Measurements from ENCODE around the gene NSUN2. TPM values are rescaled to one million over a fixed set of nuclear protein-coding genes. Genes with fewer than 3 reads are reported as not detected.

Gene NSUN2
- polyA plus RNA-seq, 1 donor from 2014 or later: 47.5 TPM

DNA sequence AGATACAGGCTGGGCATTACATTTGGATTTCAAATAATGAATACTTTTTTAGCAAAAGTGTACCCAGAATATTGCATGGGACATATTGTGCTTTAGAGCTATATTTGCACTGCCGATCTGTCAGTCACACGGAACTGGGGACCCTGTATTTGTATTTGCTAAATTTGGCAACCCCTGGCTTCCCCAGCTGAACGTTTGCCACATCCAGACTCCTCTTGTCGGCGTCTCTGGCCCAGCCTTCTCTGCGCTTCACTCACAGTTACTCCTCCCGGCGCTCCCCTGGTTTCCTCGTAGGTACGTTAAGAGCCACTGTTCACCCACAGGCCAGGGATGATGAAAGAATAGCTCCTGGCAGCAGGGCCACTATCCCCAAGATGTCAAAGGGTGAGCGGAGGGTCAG lies 58.7 kb downstream of the NSUN2 start:
- no peaks in the 10 kb centered on the region for H3K9me2 ChIP-seq (ENCODE audit: insufficient read depth, low read length)
- no peak overlapping the region for H3K4me3 ChIP-seq (ENCODE audit: low read length)
- no peaks in the 10 kb centered on the region for H3K36me3 ChIP-seq (ENCODE audit: insufficient read depth, low read length)
- H3F3A ChIP-seq (ENCODE audit: insufficient read depth, low read length, poor library complexity, severe bottlenecking): no peaks in the 10 kb centered on the region
- H3K27me3 ChIP-seq (ENCODE audit: insufficient read depth, low read depth, low read length): no peaks in the 10 kb centered on the region
- TF ChIP-seq RAD21 (conservative IDR thresholded peaks at IDR 0.05) (no peak), SMC3 (conservative IDR thresholded peaks at IDR 0.05; ENCODE audit: poor library complexity) (no peak), EP300 (conservative IDR thresholded peaks at IDR 0.05; ENCODE audit: poor library complexity, severe bottlenecking) (no peak), EZH2 (IDR thresholded peaks at IDR 0.05; ENCODE audit: borderline replicate concordance, insufficient read depth, low read length, poor library complexity, severe bottlenecking) (no peak), REST (IDR thresholded peaks at IDR 0.05; ENCODE audit: borderline replicate concordance) (no peak), MXI1 (conservative IDR thresholded peaks at IDR 0.05; ENCODE audit: poor library complexity, severe bottlenecking) (no peak), TAF1 (IDR thresholded peaks at IDR 0.05; ENCODE audit: low read depth) (no peak), POLR2AphosphoS5 (IDR thresholded peaks at IDR 0.05) (no peak)
- TF ChIP-seq, protein P1, sequence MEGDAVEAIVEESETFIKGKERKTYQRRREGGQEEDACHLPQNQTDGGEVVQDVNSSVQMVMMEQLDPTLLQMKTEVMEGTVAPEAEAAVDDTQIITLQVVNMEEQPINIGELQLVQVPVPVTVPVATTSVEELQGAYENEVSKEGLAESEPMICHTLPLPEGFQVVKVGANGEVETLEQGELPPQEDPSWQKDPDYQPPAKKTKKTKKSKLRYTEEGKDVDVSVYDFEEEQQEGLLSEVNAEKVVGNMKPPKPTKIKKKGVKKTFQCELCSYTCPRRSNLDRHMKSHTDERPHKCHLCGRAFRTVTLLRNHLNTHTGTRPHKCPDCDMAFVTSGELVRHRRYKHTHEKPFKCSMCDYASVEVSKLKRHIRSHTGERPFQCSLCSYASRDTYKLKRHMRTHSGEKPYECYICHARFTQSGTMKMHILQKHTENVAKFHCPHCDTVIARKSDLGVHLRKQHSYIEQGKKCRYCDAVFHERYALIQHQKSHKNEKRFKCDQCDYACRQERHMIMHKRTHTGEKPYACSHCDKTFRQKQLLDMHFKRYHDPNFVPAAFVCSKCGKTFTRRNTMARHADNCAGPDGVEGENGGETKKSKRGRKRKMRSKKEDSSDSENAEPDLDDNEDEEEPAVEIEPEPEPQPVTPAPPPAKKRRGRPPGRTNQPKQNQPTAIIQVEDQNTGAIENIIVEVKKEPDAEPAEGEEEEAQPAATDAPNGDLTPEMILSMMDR (IDR thresholded peaks at IDR 0.05; ENCODE audit: poor library complexity, severe bottlenecking): no peak
- no peaks in the 10 kb centered on the region for H4K20me1 ChIP-seq (ENCODE audit: insufficient read depth)
- H3K27ac ChIP-seq (ENCODE audit: low read length): no peak overlapping the region
- H3K9ac ChIP-seq (ENCODE audit: low read length): no peak overlapping the region
- H3K4me2 ChIP-seq (ENCODE audit: low read length): no peak overlapping the region
- no peak overlapping the region for H2AFZ ChIP-seq (ENCODE audit: low read depth, low read length)
- H3K9me3 ChIP-seq (ENCODE audit: low read length): no peaks in the 10 kb centered on the region
- no peaks in the 10 kb centered on the region for H3K79me2 ChIP-seq (replicated peaks; ENCODE audit: insufficient read depth, low read length)

DNA sequence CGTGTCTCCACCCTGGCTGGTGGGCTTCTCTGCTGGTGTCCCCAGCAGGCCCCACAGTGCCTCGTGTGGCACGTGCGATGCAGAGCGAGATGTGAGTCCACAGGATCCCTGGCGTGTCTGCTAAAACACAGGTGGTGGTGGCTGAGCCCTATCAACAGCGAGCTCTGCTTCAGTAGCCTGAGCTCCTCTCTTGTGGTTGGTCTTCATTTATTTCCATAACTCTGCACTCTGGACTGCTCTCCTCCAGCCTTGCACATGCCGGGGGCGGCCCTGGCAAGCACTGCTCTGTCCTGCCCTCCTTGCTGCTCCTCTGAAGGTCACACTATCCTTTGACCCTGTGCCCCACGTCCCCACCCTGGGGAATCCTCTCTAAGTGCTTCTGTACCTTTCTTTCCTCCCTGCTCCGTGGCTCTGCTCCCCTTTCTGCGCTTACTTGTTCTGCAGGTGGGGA lies 59.2 kb downstream of the NSUN2 start:
- no peaks in the 10 kb centered on the region for H3K27me3 ChIP-seq (ENCODE audit: insufficient read depth, low read depth, low read length)
- H3K79me2 ChIP-seq (replicated peaks; ENCODE audit: insufficient read depth, low read length): no peaks in the 10 kb centered on the region
- no peak overlapping the region for H3K9ac ChIP-seq (ENCODE audit: low read length)
- H3K4me3 ChIP-seq (ENCODE audit: low read length): no peak overlapping the region
- no peak overlapping the region for H2AFZ ChIP-seq (ENCODE audit: low read depth, low read length)
- no peaks in the 10 kb centered on the region for H4K20me1 ChIP-seq (ENCODE audit: insufficient read depth)
- H3K9me3 ChIP-seq (ENCODE audit: low read length): no peaks in the 10 kb centered on the region
- no peaks in the 10 kb centered on the region for H3K9me2 ChIP-seq (ENCODE audit: insufficient read depth, low read length)
- H3F3A ChIP-seq (ENCODE audit: insufficient read depth, low read length, poor library complexity, severe bottlenecking): no peaks in the 10 kb centered on the region
- H3K4me2 ChIP-seq (ENCODE audit: low read length): no peak overlapping the region
- no peak overlapping the region for H3K27ac ChIP-seq (ENCODE audit: low read length)
- no peaks in the 10 kb centered on the region for H3K36me3 ChIP-seq (ENCODE audit: insufficient read depth, low read length)
- no peak for TF ChIP-seq REST (IDR thresholded peaks at IDR 0.05; ENCODE audit: borderline replicate concordance)
- no peak for TF ChIP-seq EZH2 (IDR thresholded peaks at IDR 0.05; ENCODE audit: borderline replicate concordance, insufficient read depth, low read length, poor library complexity, severe bottlenecking)
- TF ChIP-seq SMC3 (conservative IDR thresholded peaks at IDR 0.05; ENCODE audit: poor library complexity): no peak
- TF ChIP-seq, protein P1 (IDR thresholded peaks at IDR 0.05; ENCODE audit: poor library complexity, severe bottlenecking): no peak
- TF ChIP-seq POLR2AphosphoS5 (IDR thresholded peaks at IDR 0.05): no peak
- TF ChIP-seq TAF1 (IDR thresholded peaks at IDR 0.05; ENCODE audit: low read depth): no peak
- no peak for TF ChIP-seq EP300 (conservative IDR thresholded peaks at IDR 0.05; ENCODE audit: poor library complexity, severe bottlenecking)
- no peak for TF ChIP-seq MXI1 (conservative IDR thresholded peaks at IDR 0.05; ENCODE audit: poor library complexity, severe bottlenecking)
- TF ChIP-seq RAD21 (conservative IDR thresholded peaks at IDR 0.05): no peak

All from neural cell (in vitro differentiated cells).